ENCODE measurements around the gene IL4.

IL4 gene

GRCh38 chr5:132639706-132640130 is 34.1 kb upstream of the IL4 start:
- DNase-seq (ENCODE audit: low spot score): no peak

DNA sequence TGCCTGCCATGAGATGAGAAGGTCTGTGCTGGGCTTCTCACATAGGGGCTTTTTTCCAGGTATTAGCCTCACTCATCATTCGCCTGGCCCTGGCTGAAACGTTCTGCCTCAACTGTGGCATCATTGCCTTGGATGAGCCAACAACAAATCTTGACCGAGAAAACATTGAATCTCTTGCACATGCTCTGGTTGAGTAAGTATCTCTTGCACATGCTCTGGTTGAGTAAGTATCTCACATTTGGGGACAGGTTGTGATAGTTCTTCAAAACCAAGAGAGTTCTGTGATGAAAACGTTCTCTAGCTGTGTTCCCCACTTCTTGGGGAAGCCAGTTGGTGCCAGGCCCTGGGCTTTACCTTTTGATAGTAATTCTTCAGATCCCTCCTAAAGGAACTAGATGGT is 33.2 kb upstream of the IL4 start:
- no peak overlapping the region for H3K4me3 ChIP-seq
- no peak for DNase-seq (ENCODE audit: low spot score)
- TF ChIP-seq CTCF (IDR thresholded peaks at IDR 0.05): no peak
- H3K27ac ChIP-seq: no peak overlapping the region

More at GRCh38 chr5:132639706-132640130, 34.1 kb upstream of the IL4 start:
- no peak overlapping the region for H3K27ac ChIP-seq
- TF ChIP-seq CTCF (IDR thresholded peaks at IDR 0.05): no peak
- H3K4me3 ChIP-seq: no peak overlapping the region

DNA sequence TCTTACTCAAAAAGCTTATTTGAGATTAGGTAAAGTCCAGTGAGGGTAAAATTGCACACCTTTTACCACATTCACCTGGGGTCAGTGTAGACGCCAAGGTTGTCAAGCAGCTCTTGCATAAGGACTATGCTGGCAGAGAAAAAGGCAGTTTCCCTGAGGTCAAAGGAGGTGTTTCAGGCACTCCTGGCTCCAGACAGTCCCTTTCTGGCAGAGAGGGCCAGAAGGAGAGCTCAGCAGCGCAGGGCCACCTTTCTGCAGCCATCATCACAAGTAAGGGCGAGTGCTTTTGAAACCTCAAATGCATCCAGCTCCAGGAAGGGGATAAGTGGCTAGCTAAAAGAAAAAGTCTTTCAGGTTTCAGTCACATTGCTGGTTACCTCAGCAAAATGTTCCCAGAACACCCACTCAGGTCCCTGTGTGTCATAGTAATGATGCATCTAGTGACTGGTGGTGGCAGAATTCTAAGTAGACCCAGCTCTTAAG is 32.5 kb upstream of the IL4 start:
- TF ChIP-seq CTCF (IDR thresholded peaks at IDR 0.05): no peak
- no peak overlapping the region for H3K27ac ChIP-seq
- DNase-seq (ENCODE audit: low spot score): no peak
- no peak overlapping the region for H3K4me3 ChIP-seq

DNA sequence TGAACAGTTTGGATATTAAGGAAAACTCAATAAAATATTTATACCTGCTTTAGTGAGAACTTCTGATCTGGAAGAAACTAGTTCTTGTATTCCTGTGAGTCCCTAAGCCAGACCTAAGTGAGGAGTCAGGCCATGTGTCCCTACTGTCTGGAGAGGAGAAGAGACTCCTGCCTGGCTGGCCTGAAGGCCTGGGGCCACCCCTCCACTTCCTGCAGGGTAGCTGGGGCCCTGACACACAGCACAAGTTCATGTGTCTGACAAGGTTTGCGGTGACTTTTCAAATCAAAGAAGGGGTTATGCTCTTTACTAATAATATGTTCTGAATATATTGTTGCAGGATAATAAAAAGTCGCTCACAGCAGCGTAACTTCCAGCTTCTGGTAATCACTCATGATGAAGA is 31.9 kb upstream of the IL4 start:
- H3K4me3 ChIP-seq: no peak overlapping the region
- TF ChIP-seq CTCF (IDR thresholded peaks at IDR 0.05): no peak
- DNase-seq (ENCODE audit: low spot score): no peak
- H3K27ac ChIP-seq: no peak overlapping the region

DNA sequence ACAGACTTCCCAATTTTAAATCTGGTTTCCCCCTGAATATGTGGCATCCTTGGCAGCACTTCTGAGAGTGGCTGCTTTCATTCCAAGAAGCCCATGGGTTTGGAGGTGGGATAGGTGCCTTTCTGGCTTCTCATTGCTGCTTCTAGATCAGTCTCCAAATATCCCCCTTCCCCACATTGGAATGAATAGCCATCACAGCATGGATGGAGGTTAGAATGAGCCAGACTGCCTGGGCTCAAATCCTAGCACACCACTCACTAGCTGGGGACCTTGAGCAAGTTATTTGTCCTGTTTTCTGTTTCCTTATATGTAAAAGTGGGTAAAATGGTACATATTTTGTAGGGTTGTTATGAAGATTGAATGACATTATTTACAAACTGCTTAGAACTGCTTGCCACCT is 29.6 kb upstream of the IL4 start:
- no peak for DNase-seq (ENCODE audit: low spot score)
- no peak for TF ChIP-seq CTCF (IDR thresholded peaks at IDR 0.05)
- H3K27ac ChIP-seq: no peak overlapping the region
- H3K4me3 ChIP-seq: no peak overlapping the region

- no peak for TF ChIP-seq CTCF (IDR thresholded peaks at IDR 0.05)
- no peak for DNase-seq (ENCODE audit: low spot score)
- Histone ChIP-seq H3K27ac (no peak overlapping the region), H3K4me3 (no peak overlapping the region)
Observed at GRCh38 chr5:132646583-132647266, 27.1 kb upstream of the IL4 start.

DNA sequence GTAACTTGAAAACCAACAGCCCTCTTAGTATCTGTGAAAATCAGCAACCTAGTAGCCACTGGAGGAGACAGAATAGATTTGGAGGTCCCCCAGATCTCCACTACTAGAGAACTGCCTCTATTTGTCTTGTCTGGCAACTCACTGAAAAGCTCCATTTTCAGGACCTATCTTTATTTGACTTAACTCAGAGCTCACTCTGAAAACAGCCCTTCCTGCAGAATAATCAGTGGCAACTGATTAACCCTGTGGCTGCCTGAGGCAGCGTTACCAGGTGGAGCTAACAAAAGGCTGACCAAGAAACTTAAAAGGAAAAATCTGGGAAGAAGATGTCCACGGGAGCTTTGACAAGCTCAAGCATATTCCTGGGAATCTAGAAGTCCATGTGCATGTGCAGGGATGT is 26.3 kb upstream of the IL4 start:
- no peak overlapping the region for H3K4me3 ChIP-seq
- H3K27ac ChIP-seq: no peak overlapping the region
- no peak for TF ChIP-seq CTCF (IDR thresholded peaks at IDR 0.05)
- DNase-seq (ENCODE audit: low spot score): no peak
